ENCODE measurements around the gene BTBD9. TPM values are rescaled to one million over a fixed set of nuclear protein-coding genes. Genes with fewer than 3 reads are reported as not detected.

Gene BTBD9
- total and polyA plus RNA-seq, 9 of the 15 experiments (the other 6 are each of a cell fraction or from before 2014, with no cell fraction given): 0.08 to 1.6 (median 0.58) TPM

GRCh38 chr6:38320843-38321242 is 318.9 kb downstream of the BTBD9 start:
- BruUV-seq (replicated peaks): no TSS peak
- no peaks in the 10 kb centered on the region for H3K9me3 ChIP-seq (replicated peaks; ENCODE audit: control insufficient read depth, insufficient read depth, low read depth, low read length)
- intact Hi-C loops (cut with micrococcal nuclease): no loop called here
- no peaks in the 10 kb centered on the region for H3K4me1 ChIP-seq (replicated peaks in 1 of 2; ENCODE audit: control insufficient read depth in 2 of 2, insufficient read depth in 2 of 2, low read length in 2 of 2)
- ChIA-PET POLR2A (no interaction called here), CTCF (ENCODE audit: low intra/inter-chr PET ratio) (no interaction called here)
- in situ Hi-C loops (cut with MboI): no loop called here
- no peak overlapping the region for H3K4me3 ChIP-seq
- FAIRE-seq (no peak), ATAC-seq (no peak), DNase-seq (ENCODE audit: extremely low read depth in 1 of 4, low spot score in 3 of 4) (no peak)
- WGBS (ENCODE audit: insufficient coverage, low coverage, missing lambda C conversion rate): 0% methylated on average over 6 of the region's 6 CpGs
- H3K36me3 ChIP-seq (ENCODE audit: control insufficient read depth, insufficient read depth, low read length): no peaks in the 10 kb centered on the region
- H3K27ac ChIP-seq (ENCODE audit: extremely low read depth, low read depth, low read length): no peak overlapping the region
- no peak for TF ChIP-seq NR2C2 (CRISPR knock-in tag; IDR thresholded peaks at IDR 0.05)
- no peak for TF ChIP-seq NR2C2 (tag; IDR thresholded peaks at IDR 0.05)
- TF ChIP-seq ZNF655 (CRISPR knock-in tag; IDR thresholded peaks at IDR 0.05): no peak
- no peak for TF ChIP-seq DDX20 (tag; IDR thresholded peaks at IDR 0.05; ENCODE audit: low read depth)
- no peak for TF ChIP-seq FOSL1 (tag; conservative IDR thresholded peaks at IDR 0.05)
- no peak for TF ChIP-seq HOMEZ (CRISPR knock-in tag; IDR thresholded peaks at IDR 0.05)
- no peak for TF ChIP-seq YBX1 (IDR thresholded peaks at IDR 0.05)
- TF ChIP-seq ARNT (IDR thresholded peaks at IDR 0.05): no peak
- TF ChIP-seq GMEB1 (CRISPR knock-in tag; IDR thresholded peaks at IDR 0.05): no peak
- no peak for TF ChIP-seq LARP7 (IDR thresholded peaks at IDR 0.05)
- no peak for TF ChIP-seq SMARCB1 (IDR thresholded peaks at IDR 0.05; ENCODE audit: insufficient read length, low read depth)
- TF ChIP-seq SMARCE1 (IDR thresholded peaks at IDR 0.05): no peak
- no peak for TF ChIP-seq ESRRB (CRISPR knock-in tag; IDR thresholded peaks at IDR 0.05; ENCODE audit: borderline replicate concordance)
- TF ChIP-seq CXXC5 (CRISPR knock-in tag; IDR thresholded peaks at IDR 0.05): no peak
- TF ChIP-seq SP1 (CRISPR knock-in tag; IDR thresholded peaks at IDR 0.05): no peak
- H3K9ac ChIP-seq (ENCODE audit: insufficient read depth in 1 of 2, low read depth in 2 of 2, low read length in 2 of 2): no peak overlapping the region
- no peaks in the 10 kb centered on the region for H3K9me1 ChIP-seq (ENCODE audit: control insufficient read depth, insufficient read depth, low read length)
- no peak overlapping the region for H2AFZ ChIP-seq (ENCODE audit: low read depth, low read length)
- no peaks in the 10 kb centered on the region; the same call in 1 of the 2 replicates for H4K20me1 ChIP-seq (replicated peaks; ENCODE audit: control insufficient read depth, insufficient read depth, low read length)
- no peak overlapping the region for H3K4me2 ChIP-seq (ENCODE audit: insufficient read depth, low read length)
- no peaks in the 10 kb centered on the region for H3K79me2 ChIP-seq (ENCODE audit: control insufficient read depth, insufficient read depth, low read length)
- peaks cover 0 to 16% of the 10 kb centered on the region in 2 experiments; a peak in 4 of 5 replicates for H3K27me3 ChIP-seq (ENCODE audit: control insufficient read depth in 2 of 2, insufficient read depth in 2 of 2, low read length in 2 of 2)
